Retinal pigment epithelial cell (primary cell): Measurements from ENCODE around the gene WDR37.

Source experiments
- DNase-seq: peaks from one replicate; pipeline ENCODE4 v3.0.0-alpha.2; 2010; ENCODE audit warnings: low read depth
- H3K4me3 ChIP-seq: 2 replicates; pipeline ENCODE4 v1.5.1; 2011; ENCODE audit warnings: mild to moderate bottlenecking, low read length, control low read depth, moderate library complexity
- CTCF ChIP-seq: conservative IDR thresholded peaks from 2 replicates; pipeline ENCODE4 v1.5.1; 2011; ENCODE audit warnings: low read depth, low read length, control low read depth, inconsistent platforms

The WDR37 gene

GRCh38 chr10:1101946-1102345 is 45.8 kb downstream of the WDR37 start:
- no peak for DNase-seq
- no peak overlapping the region for H3K4me3 ChIP-seq
- TF ChIP-seq CTCF: no peak

- no peak for TF ChIP-seq CTCF
- DNase-seq: no peak
- H3K4me3 ChIP-seq: no peak overlapping the region
Observed at GRCh38 chr10:1102416-1102815, 46.2 kb downstream of the WDR37 start.

- H3K4me3 ChIP-seq: no peak overlapping the region
Observed at GRCh38 chr10:1102831-1103230, 46.6 kb downstream of the WDR37 start.

GRCh38 chr10:1103551-1103950 is 47.4 kb downstream of the WDR37 start:
- no peak overlapping the region for H3K4me3 ChIP-seq
- DNase-seq: no peak
- no peak for TF ChIP-seq CTCF

More at GRCh38 chr10:1102831-1103230, 46.6 kb downstream of the WDR37 start:
- DNase-seq: no peak
- TF ChIP-seq CTCF: no peak

- H3K4me3 ChIP-seq: no peak overlapping the region
- no peak for TF ChIP-seq CTCF
- no peak for DNase-seq
Observed at GRCh38 chr10:1104971-1105370, 48.8 kb downstream of the WDR37 start.

GRCh38 chr10:1107004-1107403 is 50.8 kb downstream of the WDR37 start:
- H3K4me3 ChIP-seq: no peak overlapping the region
- no peak for TF ChIP-seq CTCF
- no peak for DNase-seq

- TF ChIP-seq CTCF: no peak
- no peak for DNase-seq
- H3K4me3 ChIP-seq: no peak overlapping the region
Observed at GRCh38 chr10:1107679-1108078, 51.5 kb downstream of the WDR37 start.
